Measurements from ENCODE around the gene DLX2.
"Not testable (repeated sequence)": the region's sequence is repeated elsewhere in the genome, so short reads cannot be mapped to it uniquely, and the experiment has no call there.

Gene DLX2

GRCh38 chr2:172062402-172063004 lies 40.2 kb downstream of the DLX2 start:
- Histone ChIP-seq H3K36me3 (ENCODE audit: insufficient read depth, low read length) (no peaks in the 10 kb centered on the region), H3K4me2 (ENCODE audit: low read depth, low read length, poor library complexity, severe bottlenecking) (peak overlapping the region; percentile 41), H3K9ac (ENCODE audit: low read depth, low read length, poor library complexity, severe bottlenecking) (peak overlapping the region; percentile 2), H3K4me1 (ENCODE audit: insufficient read depth, low read length, poor library complexity, severe bottlenecking) (peaks cover 40% of the 10 kb centered on the region), H3K4me3 (ENCODE audit: low read length, poor library complexity, severe bottlenecking) (no peak overlapping the region), H4K20me1 (ENCODE audit: insufficient read depth, low read length, poor library complexity, severe bottlenecking) (no peaks in the 10 kb centered on the region), H2AFZ (ENCODE audit: low read length) (peak overlapping the region; percentile 34), H3K79me2 (ENCODE audit: insufficient read depth, low read length) (no peaks in the 10 kb centered on the region), H3K9me2 (replicated peaks; ENCODE audit: low read depth, low read length) (no peaks in the 10 kb centered on the region), H3K27me3 (ENCODE audit: insufficient read depth, low read length, poor library complexity, severe bottlenecking) (no peaks in the 10 kb centered on the region), H3K9me3 (ENCODE audit: insufficient read depth, low read depth, low read length) (no peaks in the 10 kb centered on the region), H3F3A (ENCODE audit: low read depth) (no peaks in the 10 kb centered on the region; the same call in 1 of the 2 replicates)
- no peak for TF ChIP-seq EZH2phosphoT487 (IDR thresholded peaks at IDR 0.05; ENCODE audit: borderline replicate concordance)

GRCh38 chr2:172060118-172060517 lies 42.6 kb downstream of the DLX2 start:
- not testable (repeated sequence) for H3K36me3 ChIP-seq (ENCODE audit: insufficient read depth, low read length); H3K4me2 ChIP-seq (ENCODE audit: low read depth, low read length, poor library complexity, severe bottlenecking); H2AFZ ChIP-seq (ENCODE audit: low read length); H3K27me3 ChIP-seq (ENCODE audit: insufficient read depth, low read length, poor library complexity, severe bottlenecking); H3F3A ChIP-seq (ENCODE audit: low read depth); H3K4me3 ChIP-seq (ENCODE audit: low read length, poor library complexity, severe bottlenecking); H3K9me3 ChIP-seq (ENCODE audit: insufficient read depth, low read depth, low read length); H4K20me1 ChIP-seq (ENCODE audit: insufficient read depth, low read length, poor library complexity, severe bottlenecking); H3K9ac ChIP-seq (ENCODE audit: low read depth, low read length, poor library complexity, severe bottlenecking); H3K79me2 ChIP-seq (ENCODE audit: insufficient read depth, low read length); H3K9me2 ChIP-seq (replicated peaks; ENCODE audit: low read depth, low read length)
- H3K4me1 ChIP-seq (ENCODE audit: insufficient read depth, low read length, poor library complexity, severe bottlenecking): peaks cover 25% of the 10 kb centered on the region

- Histone ChIP-seq H3K9me3 (ENCODE audit: insufficient read depth, low read depth, low read length) (no peaks in the 10 kb centered on the region), H3K4me3 (ENCODE audit: low read length, poor library complexity, severe bottlenecking) (no peak overlapping the region), H3K79me2 (ENCODE audit: insufficient read depth, low read length) (no peaks in the 10 kb centered on the region), H3K4me1 (ENCODE audit: insufficient read depth, low read length, poor library complexity, severe bottlenecking) (peaks cover 25% of the 10 kb centered on the region), H3K9me2 (replicated peaks; ENCODE audit: low read depth, low read length) (no peaks in the 10 kb centered on the region), H3K27me3 (ENCODE audit: insufficient read depth, low read length, poor library complexity, severe bottlenecking) (no peaks in the 10 kb centered on the region), H3F3A (ENCODE audit: low read depth) (no peaks in the 10 kb centered on the region), H3K9ac (ENCODE audit: low read depth, low read length, poor library complexity, severe bottlenecking) (no peak overlapping the region), H3K4me2 (ENCODE audit: low read depth, low read length, poor library complexity, severe bottlenecking) (no peak overlapping the region), H2AFZ (ENCODE audit: low read length) (no peak overlapping the region), H3K36me3 (ENCODE audit: insufficient read depth, low read length) (no peaks in the 10 kb centered on the region), H4K20me1 (ENCODE audit: insufficient read depth, low read length, poor library complexity, severe bottlenecking) (no peaks in the 10 kb centered on the region)
- TF ChIP-seq EZH2phosphoT487 (IDR thresholded peaks at IDR 0.05; ENCODE audit: borderline replicate concordance) (no peak), CTCF (conservative IDR thresholded peaks at IDR 0.05; ENCODE audit: low read length) (no peak)
Observed at GRCh38 chr2:172058660-172059059, 44.0 kb downstream of the DLX2 start.

GRCh38 chr2:172056293-172056692 lies 46.4 kb downstream of the DLX2 start:
- no peak overlapping the region for H2AFZ ChIP-seq (ENCODE audit: low read length)
- no peak for TF ChIP-seq CTCF (conservative IDR thresholded peaks at IDR 0.05; ENCODE audit: low read length)
- TF ChIP-seq EZH2phosphoT487 (IDR thresholded peaks at IDR 0.05; ENCODE audit: borderline replicate concordance): no peak
- H3K36me3 ChIP-seq (ENCODE audit: insufficient read depth, low read length): no peaks in the 10 kb centered on the region
- no peaks in the 10 kb centered on the region for H4K20me1 ChIP-seq (ENCODE audit: insufficient read depth, low read length, poor library complexity, severe bottlenecking)
- no peaks in the 10 kb centered on the region for H3K27me3 ChIP-seq (ENCODE audit: insufficient read depth, low read length, poor library complexity, severe bottlenecking)
- no peak overlapping the region for H3K4me3 ChIP-seq (ENCODE audit: low read length, poor library complexity, severe bottlenecking)
- H3F3A ChIP-seq (ENCODE audit: low read depth): no peaks in the 10 kb centered on the region
- peaks cover 21% of the 10 kb centered on the region for H3K4me1 ChIP-seq (ENCODE audit: insufficient read depth, low read length, poor library complexity, severe bottlenecking)
- no peak overlapping the region for H3K4me2 ChIP-seq (ENCODE audit: low read depth, low read length, poor library complexity, severe bottlenecking)
- no peaks in the 10 kb centered on the region for H3K9me3 ChIP-seq (ENCODE audit: insufficient read depth, low read depth, low read length)
- H3K79me2 ChIP-seq (ENCODE audit: insufficient read depth, low read length): no peaks in the 10 kb centered on the region
- no peaks in the 10 kb centered on the region for H3K9me2 ChIP-seq (replicated peaks; ENCODE audit: low read depth, low read length)
- no peak overlapping the region for H3K9ac ChIP-seq (ENCODE audit: low read depth, low read length, poor library complexity, severe bottlenecking)

Measured in Loucy (cell line).